ENCODE data around the gene GRK3. TPM values are rescaled to one million over a fixed set of nuclear protein-coding genes. Genes with fewer than 3 reads are reported as not detected.

The GRK3 gene
- total and polyA plus RNA-seq, 2 of the 4 experiments (the other 2 are of a cell fraction) = 0.58 to 1.6 TPM

DNA sequence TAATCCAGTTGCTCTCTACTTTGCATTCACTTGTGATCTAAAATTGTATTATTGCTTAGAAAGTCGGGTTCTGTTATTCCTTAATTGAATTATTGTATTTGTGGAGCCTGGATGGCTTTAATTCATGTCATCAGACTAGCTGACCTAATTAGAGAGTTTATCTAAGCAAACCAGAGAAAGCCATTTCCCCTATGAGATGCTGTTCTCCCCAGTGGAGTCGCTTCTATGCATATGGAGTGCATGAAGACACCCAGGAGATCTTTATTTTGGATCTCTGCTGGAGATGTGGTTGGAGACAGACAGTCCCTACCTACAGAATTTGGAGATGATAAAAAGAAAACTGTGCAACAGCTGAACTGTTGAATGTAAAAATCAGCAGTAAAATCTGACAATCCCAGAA lies 132.3 kb downstream of the GRK3 start:
- Histone ChIP-seq H4K5ac (ENCODE audit: low read depth, low read length) (no peak overlapping the region), H3K27ac (ENCODE audit: insufficient read depth, low read length) (no peak overlapping the region)

More for the DNA sequence above, 132.3 kb downstream of the GRK3 start:
- H4K8ac ChIP-seq (ENCODE audit: low read depth in 2 of 2, low read length in 2 of 2) = no peak overlapping the region
- WGBS, 2 experiments (ENCODE audit: extremely low coverage in 2 of 2, insufficient read length in 1 of 2) = no CpG with 5 or more reads among the region's 2 CpGs
- no peak overlapping the region for H3K4me3 ChIP-seq (ENCODE audit: insufficient read depth, low read depth, low read length)
- ChIA-PET CTCF (interaction anchor here (1.5 kb wide), 1 partner anchor 234 kb away, joined by 3 read pairs; no protein-coding TSS in a partner anchor), POLR2A (ENCODE audit: unreplicated experiment) (no interaction called here)
- H3K14ac ChIP-seq (replicated peaks; ENCODE audit: low read depth, low read length) = no peak overlapping the region
- no peak overlapping the region for H3K4ac ChIP-seq (ENCODE audit: low read depth, low read length)
- no peaks in the 10 kb centered on the region for H4K20me1 ChIP-seq (ENCODE audit: insufficient read depth, low read length)
- H4K91ac ChIP-seq (ENCODE audit: insufficient read depth, low read depth, low read length) = no peak overlapping the region
- ATAC-seq (ENCODE audit: low read depth) = no peak
- no peaks in the 10 kb centered on the region for H3K9me3 ChIP-seq (ENCODE audit: control insufficient read depth, insufficient read depth, low read length)
- H2BK120ac ChIP-seq (ENCODE audit: low read depth, low read length) = no peak overlapping the region
- no peaks in the 10 kb centered on the region for H3K36me3 ChIP-seq (ENCODE audit: control insufficient read depth, insufficient read depth, low read length)
- no peak overlapping the region for H3K4me2 ChIP-seq (ENCODE audit: low read depth, low read length)
- no peaks in the 10 kb centered on the region for H3K9me1 ChIP-seq (ENCODE audit: insufficient read depth, low read length)
- DNase-seq = no peak
- H3K27me3 ChIP-seq (ENCODE audit: control insufficient read depth, insufficient read depth, low read length) = no peaks in the 10 kb centered on the region
- no peak overlapping the region for H2BK20ac ChIP-seq (ENCODE audit: low read depth, low read length)
- TF ChIP-seq, protein P1, sequence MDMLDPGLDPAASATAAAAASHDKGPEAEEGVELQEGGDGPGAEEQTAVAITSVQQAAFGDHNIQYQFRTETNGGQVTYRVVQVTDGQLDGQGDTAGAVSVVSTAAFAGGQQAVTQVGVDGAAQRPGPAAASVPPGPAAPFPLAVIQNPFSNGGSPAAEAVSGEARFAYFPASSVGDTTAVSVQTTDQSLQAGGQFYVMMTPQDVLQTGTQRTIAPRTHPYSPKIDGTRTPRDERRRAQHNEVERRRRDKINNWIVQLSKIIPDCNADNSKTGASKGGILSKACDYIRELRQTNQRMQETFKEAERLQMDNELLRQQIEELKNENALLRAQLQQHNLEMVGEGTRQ (IDR thresholded peaks at IDR 0.05; ENCODE audit: low read depth, low read length) = no peak
- TF ChIP-seq, protein P2, sequence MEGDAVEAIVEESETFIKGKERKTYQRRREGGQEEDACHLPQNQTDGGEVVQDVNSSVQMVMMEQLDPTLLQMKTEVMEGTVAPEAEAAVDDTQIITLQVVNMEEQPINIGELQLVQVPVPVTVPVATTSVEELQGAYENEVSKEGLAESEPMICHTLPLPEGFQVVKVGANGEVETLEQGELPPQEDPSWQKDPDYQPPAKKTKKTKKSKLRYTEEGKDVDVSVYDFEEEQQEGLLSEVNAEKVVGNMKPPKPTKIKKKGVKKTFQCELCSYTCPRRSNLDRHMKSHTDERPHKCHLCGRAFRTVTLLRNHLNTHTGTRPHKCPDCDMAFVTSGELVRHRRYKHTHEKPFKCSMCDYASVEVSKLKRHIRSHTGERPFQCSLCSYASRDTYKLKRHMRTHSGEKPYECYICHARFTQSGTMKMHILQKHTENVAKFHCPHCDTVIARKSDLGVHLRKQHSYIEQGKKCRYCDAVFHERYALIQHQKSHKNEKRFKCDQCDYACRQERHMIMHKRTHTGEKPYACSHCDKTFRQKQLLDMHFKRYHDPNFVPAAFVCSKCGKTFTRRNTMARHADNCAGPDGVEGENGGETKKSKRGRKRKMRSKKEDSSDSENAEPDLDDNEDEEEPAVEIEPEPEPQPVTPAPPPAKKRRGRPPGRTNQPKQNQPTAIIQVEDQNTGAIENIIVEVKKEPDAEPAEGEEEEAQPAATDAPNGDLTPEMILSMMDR (conservative IDR thresholded peaks at IDR 0.05; ENCODE audit: low read depth, low read length) = no peak
- no peak overlapping the region for H3K18ac ChIP-seq (ENCODE audit: low read depth, low read length)
- no peak overlapping the region for H2AK5ac ChIP-seq (ENCODE audit: low read depth, low read length)
- no peak overlapping the region for H2BK5ac ChIP-seq (ENCODE audit: low read depth, low read length, poor library complexity, severe bottlenecking)
- H3K4me1 ChIP-seq (ENCODE audit: control insufficient read depth, insufficient read depth, low read length) = no peaks in the 10 kb centered on the region
- in situ Hi-C loops (cut with MboI; ENCODE audit: low sequenced_read_pairs) (no loop called here), intact Hi-C loops (cut with micrococcal nuclease) (no loop called here), dilution Hi-C loops (cut with HindIII; ENCODE audit: low sequenced_read_pairs, unreplicated experiment) (no loop called here)
- H3K56ac ChIP-seq (ENCODE audit: extremely low read depth, insufficient read depth, low read length) = no peak overlapping the region
- H3K79me1 ChIP-seq (ENCODE audit: low read depth in 1 of 2, low read length in 2 of 2) = no peaks in the 10 kb centered on the region
- H2AK9ac ChIP-seq (replicated peaks; ENCODE audit: low read depth, low read length, poor library complexity) = no peak overlapping the region
- H3K23ac ChIP-seq (ENCODE audit: low read depth, low read length) = no peak overlapping the region
- BruUV-seq (replicated peaks) = no TSS peak
- no peak overlapping the region for H3K9ac ChIP-seq (ENCODE audit: low read depth, low read length)
- H2BK15ac ChIP-seq (ENCODE audit: low read depth, low read length) = no peak overlapping the region
- H2AFZ ChIP-seq (replicated peaks; ENCODE audit: low read length, poor library complexity) = no peak overlapping the region

Data from IMR-90 (cell line).